IgD-negative memory B cell (primary cell): ENCODE measurements around the gene TAS2R1. TPM values are rescaled to one million over a fixed set of nuclear protein-coding genes. Genes with fewer than 3 reads are reported as not detected.
A peak's percentile ranks its signal among the peaks of the same experiment; 100 is the strongest.

Experiments
- H3K27ac Mint-ChIP-seq, 3 donors: one replicate each; pipeline ENCODE4 v1.8.0; 2020 to 2022; ENCODE audit warnings: mild to moderate bottlenecking in 3 of 3, mixed read lengths in 3 of 3, moderate library complexity in 1 of 3
- H3K27me3 Mint-ChIP-seq: one replicate; pipeline ENCODE4 v1.8.0; 2021; ENCODE audit warnings: mixed read lengths
- H3K36me3 Mint-ChIP-seq: one replicate; pipeline ENCODE4 v1.8.0; 2020; ENCODE audit warnings: mild to moderate bottlenecking, mixed read lengths
- H3K4me1 Mint-ChIP-seq, 3 donors: one replicate each; pipeline ENCODE4 v1.8.0; 2020 to 2022; ENCODE audit warnings: mixed read lengths in 3 of 3, mild to moderate bottlenecking in 1 of 3
- H3K4me3 Mint-ChIP-seq, 4 donors: one replicate each; pipeline ENCODE4 v1.8.0; 2020 to 2022; ENCODE audit warnings: mild to moderate bottlenecking in 4 of 4, mixed read lengths in 4 of 4, moderate library complexity in 3 of 4
- H3K9me3 Mint-ChIP-seq, 3 donors: one replicate each; pipeline ENCODE4 v1.8.0; 2020 to 2021; ENCODE audit warnings: mixed read lengths in 3 of 3, mild to moderate bottlenecking in 1 of 3
- polyA plus RNA-seq: library from polyadenylated mRNA; unstranded; fragments of 300-500 nt; fragmentation: Illumina TruSeq; gene quantifications from one replicate; pipeline ENCODE4 v1.2.3, GENCODE V29; 2021

Gene TAS2R1
- polyA plus RNA-seq, 1 donor from 2014 or later: not detected

- H3K27ac Mint-ChIP-seq: no peak overlapping the region
- no peaks in the 10 kb centered on the region for H3K4me1 Mint-ChIP-seq
Observed at GRCh38 chr5:9641806-9642355, 11.7 kb upstream of the TAS2R1 start.

GRCh38 chr5:9632495-9632894, 2.3 kb upstream of the TAS2R1 start:
- H3K4me3 Mint-ChIP-seq: no peak overlapping the region
- no peaks in the 10 kb centered on the region for H3K27me3 Mint-ChIP-seq
- peaks cover 7 to 33% (median 9%) of the 10 kb centered on the region in 3 donors for H3K9me3 Mint-ChIP-seq
- H3K4me1 Mint-ChIP-seq: no peaks in the 10 kb centered on the region
- no peak overlapping the region for H3K27ac Mint-ChIP-seq
- H3K36me3 Mint-ChIP-seq: no peaks in the 10 kb centered on the region

More at GRCh38 chr5:9641806-9642355, 11.7 kb upstream of the TAS2R1 start:
- Mint-ChIP-seq H3K9me3 (peaks cover 1 to 15% (median 3%) of the 10 kb centered on the region in 3 donors), H3K36me3 (no peaks in the 10 kb centered on the region), H3K27me3 (no peaks in the 10 kb centered on the region), H3K4me3 (no peak overlapping the region)

DNA sequence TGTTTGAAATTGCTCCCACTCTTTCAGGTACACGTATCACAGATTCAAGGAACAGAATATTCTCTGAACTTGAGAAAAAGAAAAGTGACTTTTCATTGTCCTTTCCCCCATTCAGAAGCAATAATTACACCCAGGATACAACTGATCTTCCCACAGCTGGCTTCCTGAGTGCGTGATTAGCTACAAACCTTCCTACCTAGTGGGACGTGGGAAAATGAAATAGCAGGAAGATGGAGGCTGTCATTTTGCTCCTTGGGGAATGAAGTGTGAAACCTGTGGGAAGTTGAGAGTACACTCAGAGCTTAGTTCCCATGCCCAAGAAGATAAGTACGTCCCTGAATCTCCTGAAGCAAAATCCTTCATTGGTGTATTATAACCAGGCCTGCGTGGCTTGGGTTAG, 2.6 kb downstream of the TAS2R1 start:
- Mint-ChIP-seq H3K36me3 (no peaks in the 10 kb centered on the region), H3K9me3 (peaks cover 3 to 7% (median 4%) of the 10 kb centered on the region in 3 donors), H3K27me3 (no peaks in the 10 kb centered on the region), H3K27ac (no peak overlapping the region), H3K4me3 (no peak overlapping the region), H3K4me1 (no peaks in the 10 kb centered on the region)

DNA sequence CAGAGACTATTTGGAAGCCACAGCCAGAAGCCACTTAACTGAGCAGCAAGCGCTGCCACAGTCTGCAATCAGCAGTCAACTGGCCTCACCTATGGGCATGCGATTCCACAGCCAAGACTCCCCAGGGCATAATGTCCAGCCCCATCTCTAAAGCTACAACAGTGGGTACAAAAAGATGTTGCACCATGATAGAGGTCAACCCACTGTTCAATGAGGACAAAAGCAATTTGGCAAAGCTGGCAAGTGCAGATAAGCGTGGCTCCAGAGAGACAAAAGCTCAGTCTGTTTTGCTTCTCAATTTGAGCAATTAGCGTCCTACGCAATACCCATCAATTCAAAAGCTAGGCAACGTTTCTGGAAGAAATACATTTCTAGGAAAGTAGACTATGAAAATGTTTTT, 3.2 kb downstream of the TAS2R1 start:
- H3K4me1 Mint-ChIP-seq: no peaks in the 10 kb centered on the region
- no peak overlapping the region for H3K27ac Mint-ChIP-seq
- no peak overlapping the region for H3K4me3 Mint-ChIP-seq
- H3K36me3 Mint-ChIP-seq: no peaks in the 10 kb centered on the region
- H3K9me3 Mint-ChIP-seq: peaks cover 0 to 7% (median 4%) of the 10 kb centered on the region in 3 donors
- H3K27me3 Mint-ChIP-seq: no peaks in the 10 kb centered on the region

- Mint-ChIP-seq H3K36me3 (no peaks in the 10 kb centered on the region), H3K4me3 (no peak overlapping the region), H3K9me3 (peaks cover 0 to 7% (median 4%) of the 10 kb centered on the region in 3 donors), H3K4me1 (no peaks in the 10 kb centered on the region), H3K27me3 (no peaks in the 10 kb centered on the region), H3K27ac (no peak overlapping the region)
Observed at GRCh38 chr5:9625731-9626130, 4.4 kb downstream of the TAS2R1 start.

DNA sequence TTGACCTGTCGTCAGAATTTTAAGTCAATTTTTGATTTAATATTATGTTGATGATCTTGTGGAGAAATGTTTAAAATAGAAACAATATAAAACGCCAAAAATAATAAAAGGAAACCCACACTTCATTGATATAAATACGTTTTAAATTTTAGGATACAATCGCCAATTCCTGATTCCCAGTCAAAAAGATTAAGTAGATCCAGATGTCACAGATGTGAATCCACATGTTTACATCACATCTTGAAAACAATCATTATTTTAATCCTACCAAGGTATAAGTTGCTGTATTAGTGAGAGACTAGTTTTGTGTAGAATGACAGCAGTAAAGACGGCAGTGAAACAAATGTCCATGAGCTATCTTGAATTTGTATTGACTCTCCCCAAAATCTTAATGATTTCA, 4.9 kb downstream of the TAS2R1 start:
- Mint-ChIP-seq H3K9me3 (peaks cover 0 to 7% (median 4%) of the 10 kb centered on the region in 3 donors), H3K27me3 (no peaks in the 10 kb centered on the region), H3K36me3 (no peaks in the 10 kb centered on the region), H3K4me1 (no peaks in the 10 kb centered on the region), H3K4me3 (no peak overlapping the region), H3K27ac (no peak overlapping the region)

- Mint-ChIP-seq H3K27me3 (no peaks in the 10 kb centered on the region), H3K4me1 (no peaks in the 10 kb centered on the region), H3K27ac (no peak overlapping the region), H3K4me3 (no peak overlapping the region), H3K9me3 (peaks cover 0 to 4% (median 4%) of the 10 kb centered on the region in 3 donors), H3K36me3 (no peaks in the 10 kb centered on the region)
Observed at GRCh38 chr5:9624196-9624947, 5.8 kb downstream of the TAS2R1 start.

- Mint-ChIP-seq H3K27me3 (no peaks in the 10 kb centered on the region), H3K9me3 (peaks cover 0 to 4% (median 0%) of the 10 kb centered on the region in 3 donors), H3K4me3 (no peak overlapping the region), H3K27ac (peak overlapping the region in 1 of 3 donors; percentile 25), H3K36me3 (no peaks in the 10 kb centered on the region), H3K4me1 (no peaks in the 10 kb centered on the region)
Observed at GRCh38 chr5:9623661-9624060, 6.5 kb downstream of the TAS2R1 start.

- H3K4me1 Mint-ChIP-seq: no peaks in the 10 kb centered on the region
- H3K9me3 Mint-ChIP-seq: peaks cover 0 to 2% (median 0%) of the 10 kb centered on the region in 3 donors
- no peak overlapping the region for H3K4me3 Mint-ChIP-seq
- no peak overlapping the region for H3K27ac Mint-ChIP-seq
- H3K27me3 Mint-ChIP-seq: no peaks in the 10 kb centered on the region
- H3K36me3 Mint-ChIP-seq: no peaks in the 10 kb centered on the region
Observed at GRCh38 chr5:9622971-9623421, 7.2 kb downstream of the TAS2R1 start.

DNA sequence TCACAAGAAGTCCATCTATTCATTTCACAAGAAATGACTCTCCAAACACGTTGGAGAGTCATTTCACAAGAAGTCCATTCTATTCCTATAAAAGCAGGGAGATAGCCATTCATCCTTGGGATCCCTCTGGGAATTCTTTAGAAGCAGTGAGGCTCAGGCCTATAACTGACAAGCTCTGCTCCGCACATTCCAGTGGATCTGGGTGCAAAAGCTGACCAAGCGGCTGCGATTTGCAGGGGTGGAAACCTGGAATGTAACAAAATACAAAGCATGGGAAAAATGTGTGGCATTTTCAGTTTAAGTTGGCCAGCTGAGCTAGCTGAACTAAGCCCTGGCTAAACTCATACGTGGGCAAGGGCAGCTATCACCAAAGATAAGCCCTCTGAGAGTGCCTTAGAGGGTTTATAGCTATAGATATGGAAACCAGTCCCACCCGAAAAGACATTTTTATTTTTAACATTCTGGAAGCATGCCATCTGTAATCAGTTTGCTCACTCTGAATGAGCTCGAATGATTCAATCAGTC, 8.7 kb downstream of the TAS2R1 start:
- Mint-ChIP-seq H3K4me1 (no peaks in the 10 kb centered on the region), H3K9me3 (peaks cover 0 to 3% (median 0%) of the 10 kb centered on the region in 3 donors), H3K36me3 (no peaks in the 10 kb centered on the region), H3K27me3 (no peaks in the 10 kb centered on the region), H3K27ac (no peak overlapping the region), H3K4me3 (no peak overlapping the region)

DNA sequence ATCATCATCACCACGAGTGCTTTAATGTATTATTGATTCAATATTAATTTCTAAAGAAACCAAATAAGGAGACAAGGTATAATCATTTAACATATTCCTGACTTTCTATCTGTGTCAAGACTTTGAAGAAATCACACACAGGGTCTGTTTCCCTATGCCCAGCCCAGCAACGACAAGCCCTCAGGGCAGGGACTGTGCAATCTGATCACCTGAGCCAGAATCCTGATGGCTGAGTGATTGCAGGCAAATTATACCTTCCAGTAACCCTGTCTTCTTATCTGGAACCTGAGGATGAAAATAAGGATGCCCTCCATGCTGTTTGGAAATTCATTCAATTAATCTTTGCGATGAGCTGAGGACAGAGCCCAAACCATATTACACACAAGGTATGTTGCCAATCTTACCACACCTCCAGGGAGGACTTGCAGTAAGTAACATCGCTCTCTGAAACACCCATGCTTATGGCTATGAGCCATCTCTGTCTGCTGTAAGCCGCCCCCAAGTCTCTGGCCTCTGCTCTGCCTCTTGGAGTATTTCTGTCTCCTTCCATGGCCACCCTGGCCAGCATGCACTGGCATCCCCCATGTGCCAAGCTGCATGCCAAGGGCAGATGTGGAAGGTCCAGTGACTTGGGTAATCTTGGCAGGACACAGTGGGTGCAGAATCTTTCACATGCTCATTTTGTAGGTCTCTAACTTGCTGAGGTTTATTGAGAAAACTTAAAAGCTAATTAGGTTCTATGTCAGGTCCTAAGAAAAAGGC, 10.6 kb downstream of the TAS2R1 start:
- Mint-ChIP-seq H3K27me3 (no peaks in the 10 kb centered on the region), H3K4me1 (no peaks in the 10 kb centered on the region), H3K27ac (no peak overlapping the region), H3K4me3 (no peak overlapping the region), H3K36me3 (no peaks in the 10 kb centered on the region), H3K9me3 (peaks cover 0 to 3% (median 3%) of the 10 kb centered on the region in 3 donors)

- H3K4me1 Mint-ChIP-seq: no peaks in the 10 kb centered on the region
- H3K36me3 Mint-ChIP-seq: no peaks in the 10 kb centered on the region
- H3K9me3 Mint-ChIP-seq: peaks cover 2 to 5% (median 3%) of the 10 kb centered on the region in 3 donors
- no peak overlapping the region for H3K27ac Mint-ChIP-seq
- H3K4me3 Mint-ChIP-seq: no peak overlapping the region
- H3K27me3 Mint-ChIP-seq: no peaks in the 10 kb centered on the region
Observed at GRCh38 chr5:9617739-9618504, 12.2 kb downstream of the TAS2R1 start.

DNA sequence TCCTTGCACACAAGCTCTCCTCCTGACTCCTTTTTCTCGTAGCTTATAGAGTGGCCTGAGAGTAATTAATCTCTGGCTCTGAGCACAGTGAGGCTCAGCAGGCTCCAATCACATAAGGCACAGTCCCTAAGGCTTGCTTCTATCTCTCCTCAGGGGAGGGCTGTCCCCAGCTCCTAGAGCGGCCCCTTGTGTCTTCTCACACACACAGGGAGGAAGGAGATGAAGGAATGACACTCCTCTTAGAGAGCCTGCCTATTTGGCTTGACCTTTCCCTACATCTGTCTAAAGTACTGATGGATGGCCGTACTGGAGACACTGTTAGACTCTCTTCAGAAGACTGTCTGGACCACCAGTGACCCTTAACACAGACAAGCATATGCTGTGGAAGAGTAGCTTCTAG, 12.9 kb downstream of the TAS2R1 start:
- peaks cover 3 to 5% (median 3%) of the 10 kb centered on the region in 3 donors for H3K9me3 Mint-ChIP-seq
- no peaks in the 10 kb centered on the region for H3K36me3 Mint-ChIP-seq
- no peaks in the 10 kb centered on the region for H3K4me1 Mint-ChIP-seq
- H3K27me3 Mint-ChIP-seq: no peaks in the 10 kb centered on the region
- no peak overlapping the region for H3K27ac Mint-ChIP-seq
- no peak overlapping the region for H3K4me3 Mint-ChIP-seq

DNA sequence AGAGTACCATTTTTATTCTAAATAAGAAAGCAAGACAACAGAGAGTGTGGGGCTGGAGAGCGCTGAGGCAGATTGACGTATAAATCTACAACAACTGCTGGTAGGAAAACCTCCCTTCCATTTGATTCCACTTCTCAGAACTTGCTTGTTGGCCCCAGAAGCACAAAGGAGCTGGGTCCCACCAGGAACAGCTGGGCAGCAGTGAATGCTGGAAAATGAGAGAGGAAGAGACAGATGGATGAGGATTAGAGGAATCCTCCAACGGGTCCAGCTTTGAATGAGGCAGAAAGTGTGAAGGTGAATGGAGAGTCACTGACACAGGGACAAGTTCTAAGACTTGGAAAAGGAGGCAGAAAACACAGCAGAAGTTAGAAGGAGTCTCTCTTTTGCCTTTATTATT, 14.8 kb downstream of the TAS2R1 start:
- H3K9me3 Mint-ChIP-seq: peaks cover 6 to 14% (median 14%) of the 10 kb centered on the region in 3 donors

More for the DNA sequence above, 14.8 kb downstream of the TAS2R1 start:
- H3K4me1 Mint-ChIP-seq: no peaks in the 10 kb centered on the region
- H3K36me3 Mint-ChIP-seq: no peaks in the 10 kb centered on the region
- no peak overlapping the region for H3K27ac Mint-ChIP-seq
- H3K4me3 Mint-ChIP-seq: no peak overlapping the region
- no peaks in the 10 kb centered on the region for H3K27me3 Mint-ChIP-seq
